ENCODE measurements around the gene IDUA.

Gene IDUA

DNA sequence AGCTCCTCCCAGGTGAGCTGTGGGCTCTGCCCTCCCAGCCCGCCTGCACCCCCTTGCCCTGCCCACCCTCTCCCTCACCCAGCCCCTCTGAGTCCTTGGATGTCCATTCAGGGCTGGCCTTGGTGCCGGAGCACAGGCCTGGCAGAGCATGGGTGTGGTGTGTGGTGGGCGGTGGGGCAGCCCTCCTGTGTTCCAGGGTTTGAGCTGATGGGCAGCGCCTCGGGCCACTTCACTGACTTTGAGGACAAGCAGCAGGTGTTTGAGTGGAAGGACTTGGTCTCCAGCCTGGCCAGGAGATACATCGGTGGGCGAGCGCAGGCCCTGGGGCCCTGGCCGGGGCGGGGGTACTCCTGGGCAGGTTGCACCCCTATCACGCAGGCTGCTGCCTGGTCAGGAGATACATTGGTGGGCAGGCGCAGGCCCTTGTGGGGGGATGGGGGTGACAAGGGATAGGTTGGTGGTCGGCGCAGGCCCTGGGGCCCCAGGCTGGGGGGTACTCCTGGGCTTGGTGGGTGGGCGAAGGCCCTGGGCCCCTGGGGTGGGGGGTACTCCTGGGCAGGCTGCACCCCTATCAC is 13.9 kb downstream of the IDUA start:
- DNase-seq (ENCODE audit: low spot score): no peak

DNA sequence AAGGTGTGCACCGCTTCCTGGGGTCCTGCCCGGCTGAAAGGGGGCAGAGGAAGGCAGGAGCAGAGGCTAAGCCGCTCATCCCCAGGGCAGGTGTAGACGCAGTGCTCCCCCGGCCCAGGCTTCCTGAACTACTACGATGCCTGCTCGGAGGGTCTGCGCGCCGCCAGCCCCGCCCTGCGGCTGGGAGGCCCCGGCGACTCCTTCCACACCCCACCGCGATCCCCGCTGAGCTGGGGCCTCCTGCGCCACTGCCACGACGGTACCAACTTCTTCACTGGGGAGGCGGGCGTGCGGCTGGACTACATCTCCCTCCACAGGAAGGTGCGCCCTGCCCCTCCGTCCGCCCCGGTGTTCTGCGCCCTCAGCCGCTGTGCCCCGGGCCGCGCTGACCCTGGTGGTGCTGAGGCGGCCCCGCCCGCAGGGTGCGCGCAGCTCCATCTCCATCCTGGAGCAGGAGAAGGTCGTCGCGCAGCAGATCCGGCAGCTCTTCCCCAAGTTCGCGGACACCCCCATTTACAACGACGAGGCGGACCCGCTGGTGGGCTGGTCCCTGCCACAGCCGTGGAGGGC is 14.8 kb downstream of the IDUA start:
- DNase-seq (ENCODE audit: low spot score): no peak

DNA sequence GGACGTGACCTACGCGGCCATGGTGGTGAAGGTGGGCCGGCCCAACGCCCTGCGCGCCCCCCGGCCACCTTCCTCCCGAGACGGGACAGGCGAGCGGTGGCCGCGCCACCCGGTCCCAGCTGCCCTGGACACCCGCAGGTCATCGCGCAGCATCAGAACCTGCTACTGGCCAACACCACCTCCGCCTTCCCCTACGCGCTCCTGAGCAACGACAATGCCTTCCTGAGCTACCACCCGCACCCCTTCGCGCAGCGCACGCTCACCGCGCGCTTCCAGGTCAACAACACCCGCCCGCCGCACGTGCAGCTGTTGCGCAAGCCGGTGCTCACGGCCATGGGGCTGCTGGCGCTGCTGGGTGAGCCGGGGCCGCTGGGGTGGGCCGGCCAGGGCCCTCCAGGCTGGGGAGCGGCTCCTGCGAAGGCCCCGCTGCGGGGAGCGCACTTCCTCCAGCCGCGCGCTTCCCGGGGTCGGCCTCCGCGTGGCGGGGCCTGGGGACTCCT is 15.3 kb downstream of the IDUA start:
- DNase-seq (ENCODE audit: low spot score): no peak

DNA sequence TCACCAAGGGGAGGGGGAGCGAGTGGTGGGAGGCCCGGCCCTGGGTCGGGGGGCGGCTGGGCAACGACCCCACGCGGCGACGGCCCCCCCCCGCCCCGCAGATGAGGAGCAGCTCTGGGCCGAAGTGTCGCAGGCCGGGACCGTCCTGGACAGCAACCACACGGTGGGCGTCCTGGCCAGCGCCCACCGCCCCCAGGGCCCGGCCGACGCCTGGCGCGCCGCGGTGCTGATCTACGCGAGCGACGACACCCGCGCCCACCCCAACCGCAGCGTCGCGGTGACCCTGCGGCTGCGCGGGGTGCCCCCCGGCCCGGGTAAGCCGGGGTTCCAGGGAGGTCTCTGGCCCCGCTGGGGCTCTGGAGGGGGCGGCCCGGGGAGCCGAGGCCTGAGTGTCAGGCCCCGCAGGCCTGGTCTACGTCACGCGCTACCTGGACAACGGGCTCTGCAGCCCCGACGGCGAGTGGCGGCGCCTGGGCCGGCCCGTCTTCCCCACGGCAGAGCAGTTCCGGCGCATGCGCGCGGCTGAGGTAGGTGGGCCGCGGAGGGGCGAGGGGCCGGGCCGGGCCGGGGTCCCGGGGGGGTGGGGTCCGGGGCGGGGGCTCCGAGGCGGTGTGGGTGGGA is 15.9 kb downstream of the IDUA start:
- no peak for DNase-seq (ENCODE audit: low spot score)

DNA sequence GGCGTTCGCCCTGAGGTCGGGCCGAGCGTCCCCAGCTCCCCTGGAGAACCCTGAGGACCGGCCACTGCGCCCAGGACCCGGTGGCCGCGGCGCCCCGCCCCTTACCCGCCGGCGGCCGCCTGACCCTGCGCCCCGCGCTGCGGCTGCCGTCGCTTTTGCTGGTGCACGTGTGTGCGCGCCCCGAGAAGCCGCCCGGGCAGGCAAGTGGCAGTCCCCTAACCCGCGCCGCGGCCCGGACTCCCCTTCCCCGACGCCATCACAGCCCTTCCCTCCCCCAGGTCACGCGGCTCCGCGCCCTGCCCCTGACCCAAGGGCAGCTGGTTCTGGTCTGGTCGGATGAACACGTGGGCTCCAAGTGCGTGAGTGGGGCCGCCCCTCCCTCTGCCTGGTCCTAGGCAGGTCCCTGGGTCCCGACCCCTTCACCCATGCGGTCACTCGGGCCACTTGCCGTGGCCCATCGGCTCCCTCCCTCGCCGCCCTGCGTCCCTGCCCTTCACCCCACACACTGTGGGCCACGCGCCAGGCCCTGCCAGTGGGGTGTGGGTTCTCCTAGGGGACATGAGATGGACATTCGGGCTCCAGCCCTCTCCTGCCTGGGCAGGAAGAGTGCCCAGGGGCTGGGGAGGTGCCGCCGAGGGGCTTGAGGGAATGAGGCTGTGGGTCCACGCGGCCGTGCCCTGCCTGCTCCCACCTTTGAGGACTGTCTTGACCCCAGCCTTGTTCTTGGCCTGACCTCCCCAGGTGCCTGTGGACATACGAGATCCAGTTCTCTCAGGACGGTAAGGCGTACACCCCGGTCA is 16.6 kb downstream of the IDUA start:
- DNase-seq (ENCODE audit: low spot score): no peak

DNA sequence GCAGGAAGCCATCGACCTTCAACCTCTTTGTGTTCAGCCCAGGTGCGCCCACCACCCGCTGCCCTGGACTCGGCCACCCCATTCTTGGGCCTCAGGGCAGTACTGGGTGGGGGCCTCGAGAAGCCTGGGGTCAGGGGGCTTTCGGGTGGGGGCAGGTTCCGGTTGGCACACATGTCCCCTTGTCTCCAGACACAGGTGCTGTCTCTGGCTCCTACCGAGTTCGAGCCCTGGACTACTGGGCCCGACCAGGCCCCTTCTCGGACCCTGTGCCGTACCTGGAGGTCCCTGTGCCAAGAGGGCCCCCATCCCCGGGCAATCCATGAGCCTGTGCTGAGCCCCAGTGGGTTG is 17.2 kb downstream of the IDUA start:
- DNase-seq (ENCODE audit: low spot score): no peak

DNA sequence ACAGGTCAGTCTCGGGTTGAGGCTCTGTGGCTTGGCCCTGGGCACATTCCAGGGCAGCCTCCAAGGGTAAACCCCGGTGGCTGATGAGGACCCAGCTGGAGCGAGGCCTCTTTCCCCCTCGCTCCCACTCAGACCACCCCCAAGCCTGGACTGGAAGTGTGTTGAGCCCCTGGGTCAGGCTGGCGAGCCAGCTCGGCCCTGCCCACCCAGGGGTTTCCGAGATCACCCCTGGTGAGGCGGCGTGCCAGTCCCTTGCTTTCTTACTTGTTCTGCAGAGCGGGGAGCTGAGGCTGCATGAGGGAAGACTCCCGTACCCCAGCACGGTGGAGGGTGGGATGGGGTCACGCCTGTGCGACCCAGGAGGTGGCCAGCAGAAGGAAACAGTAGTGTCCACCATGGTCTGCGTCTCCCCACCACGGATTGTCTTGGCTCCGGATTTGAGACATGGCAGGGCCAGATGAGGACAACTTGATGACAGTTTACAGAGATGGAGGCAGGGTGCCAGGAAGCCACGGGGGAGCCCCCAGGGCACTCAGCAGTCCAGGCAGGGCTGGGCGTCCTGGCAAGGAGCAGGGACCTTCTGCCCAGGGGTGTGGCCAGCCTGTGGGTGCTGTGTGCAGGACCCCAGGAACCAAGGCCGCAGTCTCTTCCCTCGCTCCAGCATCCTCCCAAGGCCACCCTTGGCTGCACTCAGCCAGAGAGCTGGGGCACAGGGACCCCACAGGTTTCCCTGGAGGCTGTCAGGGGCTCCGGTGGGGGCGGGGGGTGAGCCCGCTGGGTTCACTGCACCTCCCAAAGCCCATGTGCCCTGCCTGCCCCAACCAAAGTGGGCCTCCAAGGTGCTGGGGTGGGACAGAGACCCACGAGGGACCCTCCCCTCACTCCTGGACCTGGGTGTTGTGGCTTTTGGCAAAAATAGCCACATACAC is 18.0 kb downstream of the IDUA start:
- DNase-seq (ENCODE audit: low spot score): no peak

DNA sequence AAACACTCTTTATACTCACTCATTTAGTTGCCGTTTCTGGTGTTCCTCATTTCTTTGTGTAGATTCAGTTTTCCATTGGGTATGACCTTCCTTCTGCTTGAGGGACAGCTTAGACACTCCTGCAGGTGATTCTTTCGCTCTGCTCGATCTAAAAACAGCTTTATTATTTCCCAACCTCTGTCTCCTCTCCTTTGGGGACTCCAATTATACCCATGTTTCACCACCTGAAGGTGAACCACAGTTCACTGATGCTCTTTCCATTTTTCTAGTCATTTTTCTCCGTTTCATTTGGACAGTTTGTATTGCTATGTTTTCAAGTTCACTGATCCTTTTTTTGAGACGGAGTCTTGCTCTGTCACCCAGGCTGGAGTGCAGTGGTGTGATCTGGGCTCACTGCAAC is 20.0 kb downstream of the IDUA start:
- no peak for DNase-seq (ENCODE audit: low spot score)

DNA sequence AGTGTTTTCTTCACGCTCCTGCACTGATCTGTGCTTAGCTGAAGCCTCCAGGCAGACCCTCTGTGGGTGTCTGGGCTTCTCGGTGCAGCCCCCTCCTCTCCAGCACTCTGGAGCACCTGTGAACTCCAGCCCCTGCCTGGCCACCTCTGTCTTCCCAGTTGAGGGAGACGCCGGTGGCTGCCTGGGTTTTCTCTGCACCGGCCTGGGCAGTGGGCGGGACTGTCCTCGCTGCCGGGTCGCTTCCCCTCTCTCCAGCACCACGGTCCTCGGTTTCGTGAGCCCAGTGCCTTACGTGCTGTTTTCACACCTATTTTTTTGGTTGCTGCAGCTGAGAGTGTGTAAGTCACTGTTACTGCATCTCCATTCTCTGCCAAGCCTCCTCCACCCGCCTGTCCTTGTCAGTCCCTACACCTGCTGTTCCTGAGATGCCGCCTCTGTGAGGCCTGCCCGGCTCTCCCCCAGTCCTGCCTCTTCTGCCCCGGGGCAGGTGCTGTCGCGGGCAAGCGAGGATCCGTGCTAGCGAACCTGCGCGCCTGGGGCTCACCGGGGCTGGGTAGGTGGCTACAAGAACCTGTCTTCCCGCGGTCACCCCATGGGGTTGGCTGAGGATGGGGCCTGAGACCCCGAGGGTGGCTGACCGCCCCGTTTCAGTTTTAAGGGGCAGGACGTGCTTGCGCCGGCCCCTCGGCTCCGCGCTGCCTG is 22.1 kb downstream of the IDUA start:
- peak; percentile 18 for DNase-seq (ENCODE audit: low spot score)

DNA sequence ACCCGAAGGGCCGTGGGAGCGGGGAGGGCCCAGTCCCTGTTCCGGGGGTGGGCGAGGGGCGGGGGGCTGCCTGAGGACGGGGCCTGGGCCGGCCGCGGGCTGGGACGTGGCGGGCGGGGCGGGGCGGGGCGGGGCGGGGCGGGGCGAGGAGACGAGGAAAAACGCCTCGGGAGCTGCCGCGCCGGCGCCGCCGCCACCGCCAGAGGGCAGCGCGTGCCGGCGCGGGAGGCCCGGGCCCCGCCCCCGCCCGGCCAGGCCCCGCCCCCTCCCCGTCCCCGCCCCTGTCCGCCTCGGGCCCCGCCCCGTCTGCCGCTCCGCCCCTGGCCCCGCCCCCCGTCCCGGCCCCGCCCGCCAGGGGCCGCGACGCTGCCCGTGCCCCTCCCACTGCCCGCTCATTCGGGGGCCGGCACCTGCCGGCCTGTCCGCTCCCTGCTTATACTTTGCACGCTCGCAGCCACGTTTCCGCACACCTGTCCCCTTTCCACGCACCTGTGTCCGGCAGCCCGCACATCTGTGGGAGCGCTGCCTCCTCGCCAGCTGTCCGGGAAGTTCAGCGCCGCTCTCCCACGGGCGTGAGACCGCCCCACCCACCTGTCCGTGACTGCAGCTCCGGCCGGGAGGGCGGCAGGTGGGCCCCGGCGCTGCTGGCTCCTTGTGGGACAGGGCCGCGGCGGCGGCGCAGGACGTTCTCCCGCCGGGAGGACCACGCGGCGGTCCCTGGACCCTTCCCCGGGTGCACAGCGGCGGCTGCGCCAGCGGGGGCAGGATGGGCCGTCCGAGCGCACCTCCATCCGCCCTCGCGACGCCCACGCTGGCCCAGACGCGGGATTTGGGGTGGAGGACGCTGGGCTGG is 22.9 kb downstream of the IDUA start:
- DNase-seq (ENCODE audit: low spot score): peak; percentile 66

DNA sequence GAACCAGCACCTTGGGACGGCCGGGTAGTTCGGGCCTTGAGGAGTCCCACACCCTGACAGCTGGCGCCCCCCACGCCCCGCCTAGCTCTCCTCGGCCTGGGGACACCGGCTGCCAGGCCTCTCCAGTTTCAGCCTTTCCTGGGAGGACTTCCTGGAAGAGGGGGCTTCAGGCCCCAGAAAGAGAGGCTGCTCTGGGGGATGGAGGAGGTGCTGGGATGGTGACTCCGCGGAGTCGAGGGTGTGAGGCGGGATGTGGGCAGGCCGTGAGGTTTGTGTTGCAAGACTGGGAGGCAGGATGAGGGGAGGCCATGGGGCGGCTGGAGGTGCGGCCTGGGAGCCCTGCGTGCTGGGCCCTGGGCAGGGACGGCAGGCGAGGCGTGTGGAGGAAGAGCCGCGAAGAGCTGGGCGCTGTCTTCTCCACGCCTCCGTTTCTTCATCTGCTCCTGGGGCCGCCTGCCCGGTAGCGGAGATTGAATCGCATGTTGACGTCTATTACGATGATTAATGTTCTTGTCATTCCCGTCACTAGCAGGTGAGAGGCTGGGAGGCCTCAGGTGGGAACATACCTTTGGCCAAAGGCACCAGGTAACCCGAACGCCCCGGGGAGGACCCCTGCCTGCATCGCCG is 23.7 kb downstream of the IDUA start:
- DNase-seq (ENCODE audit: low spot score): peak; percentile 51

DNA sequence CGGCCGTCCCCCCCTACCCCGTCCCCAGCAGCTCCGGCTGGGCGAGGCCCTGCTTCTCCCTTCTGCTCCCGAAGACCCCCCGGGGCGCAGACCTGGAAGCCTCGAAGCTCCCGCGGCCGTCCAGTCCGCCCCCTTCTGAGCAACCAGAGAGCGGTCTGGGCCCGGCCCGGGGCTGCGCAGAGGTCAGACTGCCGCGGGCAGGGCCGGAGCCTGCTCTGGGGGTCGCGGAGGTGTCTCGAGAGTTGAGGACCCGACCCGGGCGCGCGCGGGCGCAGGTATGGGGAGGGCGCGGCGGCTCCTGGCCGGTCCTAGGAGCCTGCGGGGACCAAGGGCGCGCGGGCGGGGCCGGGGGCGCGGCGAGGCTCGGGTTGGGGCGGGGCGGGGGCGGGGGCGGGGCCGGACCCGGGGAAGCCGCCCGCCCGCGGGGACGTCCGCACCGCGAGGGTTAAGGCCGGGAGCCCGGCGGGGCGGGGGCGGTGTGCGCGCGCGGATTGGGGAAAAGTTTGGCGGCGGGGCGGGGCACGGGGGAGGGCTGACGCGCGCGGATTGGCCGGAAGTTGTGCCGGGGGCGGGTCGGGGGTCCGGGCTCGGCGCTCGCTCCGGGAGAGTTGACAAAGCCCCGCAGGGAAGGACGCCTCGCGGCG is 24.3 kb downstream of the IDUA start, which contains the start of gene FGFRL1:
Gene FGFRL1, plus strand, starts transcription at position 605 of the 644 bp plus-strand sequence. CDS start 860 bp downstream, outside the sequence.
- DNase-seq (ENCODE audit: low spot score): peak; percentile 93

DNA sequence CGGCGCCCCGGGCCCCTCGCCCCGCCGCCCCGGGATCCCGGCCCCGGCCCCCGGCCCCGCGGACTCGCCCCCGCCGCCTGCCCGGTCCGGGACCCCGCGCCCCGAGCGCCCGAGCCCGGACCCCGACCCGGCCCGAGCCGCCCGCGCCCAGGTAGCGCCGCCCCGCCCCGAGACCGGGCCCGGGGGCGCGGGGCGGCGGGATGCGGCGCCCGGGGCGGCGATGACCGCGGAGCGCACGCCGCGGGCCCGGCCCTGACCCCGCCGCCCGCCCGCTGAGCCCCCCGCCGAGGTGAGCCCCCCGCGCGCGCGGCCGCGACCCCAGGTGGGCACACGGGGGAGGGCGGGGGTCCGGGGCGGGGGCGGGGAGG is 24.8 kb downstream of the IDUA start:
- no peak for DNase-seq (ENCODE audit: low spot score)

DNA sequence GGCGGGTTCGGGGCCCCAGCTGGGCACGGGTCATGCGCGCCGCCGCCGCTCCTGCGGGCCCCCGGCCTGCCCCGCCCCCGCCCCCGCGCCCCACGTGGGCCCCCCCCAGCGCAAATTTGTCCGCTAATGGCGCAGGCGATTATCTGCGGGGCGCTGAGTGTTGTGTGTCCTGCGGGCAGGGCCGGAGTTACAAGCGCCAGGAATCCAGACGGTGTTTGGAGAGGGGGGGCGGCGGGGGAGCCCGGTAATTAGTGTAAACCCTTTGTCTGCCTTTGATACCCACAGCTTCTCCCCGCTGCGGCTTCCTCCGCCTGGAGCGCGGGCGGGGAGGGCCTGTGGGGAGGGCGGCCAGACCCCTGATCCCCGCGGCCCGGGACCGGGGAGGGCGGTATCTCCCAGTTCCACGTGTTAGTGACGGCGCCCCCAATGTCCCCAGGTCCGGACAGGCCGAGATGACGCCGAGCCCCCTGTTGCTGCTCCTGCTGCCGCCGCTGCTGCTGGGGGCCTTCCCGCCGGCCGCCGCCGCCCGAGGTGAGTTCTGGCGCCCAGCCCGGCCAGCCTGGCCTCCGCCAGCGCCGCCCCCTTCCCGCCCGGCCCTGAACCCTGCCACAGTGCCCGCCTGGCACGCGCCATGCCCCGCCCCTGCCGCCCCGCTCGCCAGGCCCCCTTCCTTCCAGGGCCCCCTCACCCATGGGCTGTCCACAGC is 25.3 kb downstream of the IDUA start:
- DNase-seq (ENCODE audit: low spot score): peak; percentile 8

DNA sequence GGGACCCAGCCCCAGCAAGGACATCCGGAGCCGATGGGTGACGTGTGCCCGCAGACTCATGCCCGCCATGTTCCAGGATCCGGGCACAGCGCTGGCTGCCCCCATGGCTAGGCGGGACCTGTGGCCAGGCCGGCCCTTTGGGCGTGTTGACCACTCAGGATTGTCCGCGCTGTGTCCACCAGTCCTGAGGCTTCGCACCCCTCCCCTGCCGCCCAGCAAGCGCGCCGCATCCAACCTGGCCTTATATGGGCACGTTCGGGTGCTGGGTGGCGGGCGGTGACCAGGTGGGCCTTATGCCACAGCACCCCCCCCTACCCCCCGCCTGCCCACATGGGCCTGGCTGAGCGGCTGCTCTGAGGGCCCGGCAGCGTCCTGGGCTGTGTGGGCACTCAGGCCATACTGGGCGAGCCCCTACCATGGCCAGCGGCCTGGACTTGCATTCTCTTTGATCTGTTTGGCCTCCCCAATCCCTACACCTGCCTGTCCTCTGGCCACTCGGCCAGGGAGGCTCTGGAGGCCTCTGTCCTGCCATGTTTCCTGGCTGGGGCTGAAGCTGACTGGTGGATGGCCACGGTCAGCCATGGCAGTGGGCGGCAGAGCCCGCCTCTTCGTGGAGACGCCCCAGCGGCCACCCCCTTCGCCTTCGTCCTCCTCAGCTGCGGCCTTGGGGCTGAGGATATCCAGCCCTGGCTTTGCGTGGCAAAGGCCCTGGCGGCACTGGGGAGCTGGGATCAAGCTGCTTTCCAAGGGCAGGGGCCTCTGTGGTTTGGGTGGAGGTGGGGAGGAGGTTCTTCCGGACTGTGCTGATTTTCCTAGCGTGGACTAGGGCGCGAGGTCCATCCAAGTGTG is 26.6 kb downstream of the IDUA start:
- no peak for DNase-seq (ENCODE audit: low spot score)

DNA sequence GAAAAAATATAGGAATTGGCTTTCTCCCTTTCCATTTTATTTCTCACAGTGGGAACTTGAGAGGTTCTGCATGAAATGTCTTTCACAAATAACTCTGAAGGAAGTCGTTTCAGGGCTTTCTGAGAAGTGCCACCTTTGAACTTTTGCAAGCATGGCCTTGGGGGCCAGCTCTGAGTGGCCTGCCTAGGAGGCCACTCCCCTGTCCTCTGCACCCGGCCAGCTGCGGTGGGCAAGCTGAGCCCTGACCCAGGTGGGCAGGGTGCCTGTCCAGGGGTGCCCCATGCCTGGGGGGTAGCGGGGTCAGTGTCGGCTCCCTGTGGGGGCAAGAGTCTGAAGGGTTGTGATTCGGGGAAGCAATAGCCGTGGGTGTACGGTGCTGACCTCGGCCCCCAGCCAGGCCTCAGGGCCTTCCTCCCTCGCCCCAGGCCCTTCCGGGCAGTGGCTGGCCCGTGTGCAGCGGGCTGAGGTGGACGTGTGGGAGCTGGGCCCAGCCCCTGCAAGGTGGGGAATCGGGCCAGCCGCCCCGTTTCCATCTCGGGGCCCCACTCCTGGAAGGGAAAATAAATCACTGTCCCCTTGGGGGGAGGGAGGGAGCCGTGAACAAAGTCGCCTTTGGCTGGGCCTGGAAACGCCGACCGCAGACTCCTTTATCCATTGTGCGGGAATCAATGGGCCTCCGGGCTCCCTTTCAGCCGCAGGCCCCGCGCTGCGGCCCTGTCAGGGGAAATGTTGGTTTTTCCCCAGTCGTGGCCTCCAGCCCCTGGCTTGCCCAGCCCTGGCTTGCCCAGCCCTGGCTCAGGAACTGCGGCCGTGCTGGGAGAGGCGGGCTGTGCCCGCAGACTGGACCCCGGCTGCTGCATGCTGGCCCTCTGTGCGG is 27.7 kb downstream of the IDUA start:
- no peak for DNase-seq (ENCODE audit: low spot score)

DNA sequence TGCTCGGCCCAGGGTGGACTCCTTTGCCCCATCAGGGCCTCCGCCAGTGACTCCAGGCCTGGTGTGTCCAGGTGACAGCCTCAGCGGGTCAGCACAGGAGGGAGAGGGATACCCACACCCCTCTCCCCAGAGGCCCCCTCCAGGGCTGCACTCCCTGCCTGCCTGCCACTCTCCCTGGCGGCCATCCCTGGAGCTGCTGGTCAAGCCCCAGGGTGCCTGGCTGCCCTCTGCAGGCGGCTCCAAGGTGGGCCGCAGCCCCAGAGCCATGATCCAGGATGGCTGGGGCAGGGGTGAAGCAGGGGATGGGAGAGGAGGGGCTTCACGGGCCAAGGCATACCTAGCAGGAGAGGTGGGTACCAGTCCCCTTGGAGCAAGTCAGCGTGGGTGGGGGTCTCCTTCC is 28.3 kb downstream of the IDUA start:
- DNase-seq (ENCODE audit: low spot score): no peak
